ENCODE data around the gene MATCAP1.

MATCAP1 gene

DNA sequence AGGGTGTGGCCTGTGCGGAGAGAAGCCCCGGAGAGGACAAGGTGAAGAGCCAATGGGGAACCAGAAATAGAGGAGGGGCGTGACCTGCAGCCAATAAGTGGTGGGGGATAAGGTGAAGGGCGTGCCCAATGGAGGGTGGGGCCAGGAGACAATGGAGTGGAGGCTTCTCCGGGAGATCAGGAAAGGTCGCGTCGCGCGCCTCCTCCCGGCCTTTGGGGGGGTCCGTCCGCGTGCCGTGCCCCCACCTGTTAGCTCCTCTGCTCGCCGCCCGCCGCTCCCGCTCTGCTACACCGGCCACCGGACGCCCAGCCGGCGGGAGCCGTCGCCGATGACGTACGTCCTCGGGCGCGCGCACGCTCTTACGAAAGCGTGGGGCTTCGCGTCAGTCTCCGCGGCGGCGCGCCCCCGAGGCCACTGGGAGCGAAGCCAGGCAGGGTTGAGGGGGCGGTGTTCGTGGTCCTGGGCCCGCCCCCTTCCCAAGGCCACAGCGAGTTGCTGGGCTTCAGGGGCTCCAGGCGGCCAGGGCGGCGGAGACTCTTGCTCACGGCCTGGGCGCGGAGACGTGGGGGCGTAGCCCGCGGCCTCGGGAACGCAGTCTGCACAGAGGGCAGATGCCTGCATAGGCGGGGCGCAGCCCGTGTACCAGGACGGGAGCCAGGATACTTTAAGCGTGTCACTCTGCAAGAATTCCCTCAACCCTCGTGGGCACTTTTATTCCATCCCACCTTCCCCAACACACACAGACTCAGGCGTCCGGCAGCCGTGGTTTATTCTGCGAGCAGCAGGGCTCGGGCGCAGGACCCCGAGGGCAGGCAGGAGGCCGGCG, at the start of gene MATCAP1:
Gene MATCAP1 (minus strand): TSS at position 337 of the 826 bp plus-strand sequence. CDS start 3,353 bp downstream, outside the sequence.
- peak; percentile 98 for DNase-seq (ENCODE audit: low spot score)

DNA sequence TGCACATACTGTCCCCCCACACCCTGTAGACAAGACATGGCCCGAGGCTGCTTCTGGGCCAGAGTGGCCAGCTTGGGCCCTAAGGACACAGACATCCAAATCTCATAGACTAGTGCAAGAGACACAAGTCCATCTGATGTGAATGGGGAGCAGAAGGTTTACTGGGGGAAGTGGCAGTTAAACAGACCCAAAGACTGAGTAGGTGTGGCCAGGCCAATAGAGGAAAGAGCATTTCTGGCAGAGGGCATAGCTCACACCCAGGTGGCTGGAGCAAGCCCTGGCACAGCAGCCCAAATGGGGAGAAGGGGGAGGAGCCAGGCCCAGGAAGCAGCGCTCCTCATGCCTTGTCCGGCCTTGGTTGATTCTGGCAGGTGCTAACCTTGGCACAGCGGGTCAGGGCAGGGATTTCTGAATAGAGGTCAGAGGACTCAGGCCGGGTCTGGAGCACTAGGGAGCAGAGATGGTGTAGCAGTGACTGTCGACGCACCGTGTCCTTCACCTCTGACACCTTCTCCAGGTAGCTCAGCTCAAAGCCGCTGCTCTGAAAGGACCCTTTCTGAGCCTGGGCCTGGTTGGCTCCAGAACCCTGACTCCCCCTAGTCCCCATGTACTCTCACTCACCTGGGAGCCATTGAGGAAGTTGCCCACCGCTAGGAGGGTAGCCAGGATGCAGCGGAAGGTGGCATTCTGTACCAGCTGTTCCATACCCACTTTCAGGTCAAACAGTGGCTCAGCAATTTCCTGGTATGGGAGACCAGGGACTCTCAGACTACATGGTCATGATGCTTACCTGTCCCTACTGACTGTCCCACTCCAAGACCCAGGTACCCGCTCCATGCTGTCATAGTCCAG, 47.3 kb upstream of the MATCAP1 start:
- DNase-seq (ENCODE audit: low spot score), result no peak

DNA sequence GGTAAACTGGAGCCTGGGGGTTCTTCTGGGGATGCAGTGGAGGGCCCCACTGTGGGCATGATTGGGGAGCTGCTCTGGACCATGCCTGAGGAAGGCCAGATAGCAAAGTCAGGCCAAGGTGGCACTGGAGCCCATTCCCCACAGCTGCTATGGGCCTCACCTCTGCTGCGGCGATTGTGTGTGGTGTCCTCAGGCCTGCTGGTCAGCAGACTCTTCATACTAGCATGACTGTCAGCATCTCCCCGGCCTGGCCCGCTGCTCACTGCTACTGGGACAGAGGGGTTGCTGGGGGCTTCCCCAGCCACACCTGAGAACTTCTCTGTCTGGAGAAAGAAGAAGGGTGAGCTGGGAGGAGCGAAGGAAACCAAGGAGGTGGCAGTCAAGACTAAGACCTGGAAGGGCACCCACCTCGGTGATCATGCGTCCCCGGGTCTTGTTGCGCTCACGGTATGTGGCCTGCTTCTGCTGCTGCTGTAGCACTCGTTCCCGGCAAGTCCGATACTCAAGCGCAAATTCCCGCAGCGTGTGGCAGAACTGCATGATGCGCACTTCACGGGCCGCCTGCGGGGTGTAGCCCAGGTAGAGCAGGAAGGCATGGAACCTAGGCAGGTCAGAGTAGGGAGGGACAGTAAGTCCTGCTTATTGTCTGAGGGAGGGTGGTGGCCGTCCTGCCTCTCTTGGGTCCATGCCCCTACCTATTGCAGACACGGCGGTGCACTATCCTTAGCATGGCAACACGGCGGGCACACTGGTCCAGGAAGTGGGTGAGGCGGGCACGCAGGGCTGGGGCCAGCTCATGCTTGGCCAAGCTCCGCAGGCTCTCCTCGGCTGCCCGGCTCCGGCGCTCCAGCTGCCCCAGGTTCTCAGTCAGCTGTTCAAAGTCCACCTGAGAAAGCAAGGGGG, 46.4 kb upstream of the MATCAP1 start:
- no peak for DNase-seq (ENCODE audit: low spot score)

DNA sequence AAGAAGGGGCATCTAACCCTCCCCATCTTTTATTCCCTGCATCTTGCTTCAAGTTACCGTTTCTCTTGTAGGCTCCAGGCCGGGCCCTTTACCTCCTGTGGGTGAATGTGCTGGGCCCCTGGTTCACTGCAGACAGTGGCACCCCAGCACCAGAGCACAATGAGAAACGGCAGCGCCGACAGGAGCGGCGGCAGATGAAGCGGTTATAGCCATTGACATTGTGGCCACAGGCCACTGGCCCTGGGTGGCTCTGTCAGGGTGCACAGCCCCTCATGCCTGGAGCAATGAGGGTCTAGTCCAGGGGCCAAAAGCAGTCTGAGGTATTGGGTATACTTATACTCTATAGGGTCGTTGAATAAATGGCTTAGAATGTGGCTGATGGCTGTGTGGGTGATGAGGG, 45.1 kb upstream of the MATCAP1 start:
- no peak for DNase-seq (ENCODE audit: low spot score)

DNA sequence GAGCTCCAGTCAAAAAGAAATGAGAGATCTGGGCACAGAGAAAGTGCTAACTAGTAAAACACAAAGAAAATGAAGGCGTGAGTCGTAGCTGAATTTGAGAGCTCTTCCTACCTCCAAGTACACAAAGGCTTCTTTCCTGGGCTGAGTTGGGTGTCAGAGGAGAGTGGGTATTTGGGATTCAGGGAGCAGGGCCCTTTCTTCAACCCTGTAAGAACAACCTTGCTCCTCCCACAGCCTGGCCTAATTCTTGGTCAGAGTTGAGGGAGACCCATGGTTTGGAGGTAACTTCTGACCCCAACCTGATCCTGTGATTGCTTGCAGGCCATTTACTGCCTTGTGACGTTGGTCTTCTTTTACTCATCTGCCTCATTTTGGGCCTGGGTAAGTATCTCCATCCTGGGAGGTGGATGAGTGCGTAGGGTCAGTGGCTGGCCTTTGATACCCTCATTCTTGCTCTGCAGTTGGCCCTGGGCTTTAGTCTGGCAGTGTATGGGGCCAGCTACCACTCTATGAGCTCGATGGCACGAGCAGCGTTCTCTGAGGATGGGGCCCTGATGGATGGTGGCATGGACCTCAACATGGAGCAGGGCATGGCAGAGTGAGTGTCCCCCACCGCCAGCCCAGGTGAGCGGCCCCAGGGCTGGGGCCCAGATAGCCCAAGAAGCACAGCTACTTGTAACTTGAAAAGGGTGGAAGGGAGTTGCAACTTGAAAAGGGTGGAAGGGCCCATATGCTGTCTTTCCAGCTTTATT, 44.4 kb upstream of the MATCAP1 start:
- no peak for DNase-seq (ENCODE audit: low spot score)

DNA sequence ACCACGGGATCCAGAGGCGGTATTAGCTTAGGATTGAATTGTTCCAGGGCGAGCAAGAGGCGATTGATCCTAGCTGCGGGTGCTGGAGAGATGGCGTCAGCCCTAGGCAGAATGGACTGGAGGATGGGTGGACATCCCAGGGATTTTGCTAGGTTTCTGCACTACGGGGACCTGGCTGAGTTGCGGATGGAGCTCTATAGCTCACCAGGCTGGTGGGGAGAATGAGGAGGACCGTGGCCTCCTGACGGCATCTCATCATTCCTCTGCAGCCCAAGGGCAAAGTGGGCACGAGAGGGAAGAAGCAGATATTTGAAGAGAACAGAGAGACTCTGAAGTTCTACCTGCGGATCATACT, 43.8 kb upstream of the MATCAP1 start:
- no peak for DNase-seq (ENCODE audit: low spot score)

DNA sequence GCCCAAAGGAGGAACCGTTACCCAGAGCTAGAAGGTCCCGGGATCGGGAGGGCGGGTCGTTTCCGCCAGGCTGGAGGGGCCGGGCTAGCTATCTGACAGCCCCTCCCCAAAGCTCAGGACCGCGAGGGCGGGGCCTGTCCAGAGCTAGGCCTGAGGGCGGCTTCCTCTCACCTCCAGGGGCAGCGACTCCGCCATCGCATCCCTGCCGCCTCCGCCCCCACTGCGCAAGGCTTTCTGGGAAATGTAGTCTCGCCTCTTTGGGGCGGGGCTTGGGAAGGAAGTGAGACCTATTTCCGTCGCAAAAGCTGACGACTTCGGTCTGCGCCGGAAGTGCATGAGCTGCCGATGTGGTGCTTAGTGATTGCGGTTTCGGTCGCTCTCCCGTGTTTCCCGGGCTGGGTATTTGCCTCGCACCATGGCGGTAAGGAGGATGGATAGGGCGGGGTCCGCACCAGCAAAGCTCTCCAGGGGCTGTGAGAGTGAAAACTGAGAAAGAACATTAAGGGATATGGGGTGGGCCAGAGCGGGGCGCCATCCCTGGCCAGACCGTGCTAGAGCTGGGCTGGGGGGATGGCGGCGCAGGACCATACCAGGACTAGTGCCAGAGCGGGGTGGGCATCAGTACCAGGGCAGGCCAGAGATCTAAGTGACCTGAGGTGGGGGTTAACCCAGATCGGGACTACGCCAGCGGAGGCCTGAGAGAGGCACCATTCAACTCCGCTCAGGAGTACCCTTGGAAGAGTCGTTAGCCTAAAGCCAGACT, 43.2 kb upstream of the MATCAP1 start, which contains the start of gene TMEM208:
Gene TMEM208 (plus strand): TSS at position 327 of the 763 bp plus-strand sequence. CDS start 89 bp downstream, at position 416.
- peak; percentile 95 for DNase-seq (ENCODE audit: low spot score)

DNA sequence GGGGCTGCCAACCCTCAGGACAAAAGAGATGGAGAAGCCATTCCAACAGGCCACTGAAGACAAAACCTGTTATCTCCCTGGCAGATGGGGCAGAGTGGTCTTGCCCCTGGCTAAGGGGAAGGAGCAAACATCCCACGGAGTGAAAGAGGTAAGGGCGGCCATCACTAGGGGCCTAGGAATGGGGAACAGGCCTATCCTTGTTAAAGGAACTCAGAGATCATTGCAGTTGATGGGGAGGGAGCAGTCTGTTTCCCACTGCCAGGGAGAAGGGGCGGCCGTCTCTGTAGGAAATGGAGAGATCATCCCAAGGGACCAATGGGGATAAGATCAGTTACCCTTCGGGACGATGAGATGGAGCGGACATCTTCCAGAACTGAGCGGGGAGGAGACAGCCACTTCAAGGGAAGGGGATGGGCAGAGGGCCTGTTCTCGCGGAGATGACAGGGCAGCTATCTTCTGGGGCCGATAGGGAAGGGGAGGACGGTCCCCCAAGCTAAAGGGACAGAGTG, 42.6 kb upstream of the MATCAP1 start:
- no peak for DNase-seq (ENCODE audit: low spot score)

DNA sequence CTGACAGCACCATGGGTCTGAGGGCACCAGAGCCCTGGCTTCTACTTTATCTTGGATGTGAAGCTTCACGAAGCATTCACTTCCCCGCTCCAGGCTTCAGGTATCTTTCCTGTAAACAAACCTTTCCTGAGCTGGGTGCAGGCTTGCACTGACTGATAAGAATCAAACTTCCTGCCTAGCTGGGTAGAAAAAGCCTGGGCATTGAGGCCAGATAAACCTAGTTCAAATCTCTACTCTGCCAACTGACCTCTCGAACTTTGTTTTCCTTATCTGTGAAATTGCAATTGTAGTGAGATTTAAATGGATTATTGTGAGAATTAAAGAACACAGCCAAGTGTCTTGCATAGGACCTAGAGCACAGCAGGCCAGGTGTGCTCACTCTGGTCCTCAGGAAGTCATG, 40.2 kb upstream of the MATCAP1 start:
- no peak for DNase-seq (ENCODE audit: low spot score)

DNA sequence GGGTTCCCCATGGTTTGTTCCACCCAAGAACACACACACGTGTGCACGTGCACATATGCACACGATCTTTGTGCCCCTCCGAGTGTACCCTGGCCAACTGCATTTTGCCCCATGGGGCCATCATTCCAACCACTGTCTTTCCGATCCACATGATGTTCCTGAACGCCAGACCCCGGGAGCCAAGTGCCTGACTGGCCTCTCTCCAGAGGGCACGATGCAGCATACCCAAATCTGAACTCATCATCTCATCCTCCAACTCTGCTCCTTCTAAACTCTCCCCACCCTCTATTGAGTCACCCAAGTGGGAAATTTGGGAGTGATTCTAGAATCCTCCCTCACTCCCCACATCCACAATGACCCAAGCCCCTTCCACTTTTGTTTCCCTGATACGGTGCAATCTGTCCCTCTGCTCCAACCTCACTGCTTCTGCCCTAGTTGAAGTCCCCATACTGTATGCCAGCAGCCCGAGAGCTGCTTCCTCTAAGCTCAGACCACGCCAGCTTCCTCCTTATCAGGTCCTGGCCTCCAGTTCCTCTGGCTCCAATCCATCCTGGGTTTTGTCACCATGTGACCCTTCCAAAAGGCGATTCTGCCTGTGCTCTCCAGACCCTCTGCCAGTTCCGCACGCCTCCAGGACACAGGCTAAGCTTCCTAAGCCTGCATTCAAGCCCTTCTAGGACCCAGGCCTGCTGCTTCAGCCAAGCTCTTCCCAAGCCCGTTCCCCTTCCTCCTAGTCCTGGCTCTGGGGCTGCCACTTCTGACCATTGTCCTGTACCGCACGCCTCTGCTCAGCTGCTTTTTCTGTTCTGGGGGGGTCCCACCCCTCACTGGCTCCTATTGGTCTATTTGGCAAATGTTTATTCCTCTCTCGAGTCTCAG, 33.1 kb upstream of the MATCAP1 start:
- DNase-seq (ENCODE audit: low spot score), result peak; percentile 46

DNA sequence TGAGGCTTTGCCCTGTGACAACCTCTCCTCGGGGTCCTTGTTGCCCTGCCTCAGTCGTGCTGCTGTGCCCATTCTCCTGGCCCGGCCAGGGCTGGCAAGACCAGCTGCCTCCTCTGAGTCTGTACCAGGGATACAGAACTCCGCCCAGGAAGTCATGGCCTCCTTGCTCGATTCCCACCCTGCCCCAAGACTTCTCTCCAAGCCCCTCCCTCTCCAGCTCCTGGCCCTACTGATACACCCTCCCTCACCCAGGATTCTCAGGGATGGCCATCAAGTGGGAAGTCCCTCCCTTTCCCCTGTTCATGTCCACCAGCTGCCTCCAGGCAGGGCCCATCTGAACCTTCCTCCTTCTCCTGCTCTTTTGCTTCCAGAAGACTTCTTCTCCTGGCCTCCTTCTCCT, 31.9 kb upstream of the MATCAP1 start:
- DNase-seq (ENCODE audit: low spot score), result no peak

DNA sequence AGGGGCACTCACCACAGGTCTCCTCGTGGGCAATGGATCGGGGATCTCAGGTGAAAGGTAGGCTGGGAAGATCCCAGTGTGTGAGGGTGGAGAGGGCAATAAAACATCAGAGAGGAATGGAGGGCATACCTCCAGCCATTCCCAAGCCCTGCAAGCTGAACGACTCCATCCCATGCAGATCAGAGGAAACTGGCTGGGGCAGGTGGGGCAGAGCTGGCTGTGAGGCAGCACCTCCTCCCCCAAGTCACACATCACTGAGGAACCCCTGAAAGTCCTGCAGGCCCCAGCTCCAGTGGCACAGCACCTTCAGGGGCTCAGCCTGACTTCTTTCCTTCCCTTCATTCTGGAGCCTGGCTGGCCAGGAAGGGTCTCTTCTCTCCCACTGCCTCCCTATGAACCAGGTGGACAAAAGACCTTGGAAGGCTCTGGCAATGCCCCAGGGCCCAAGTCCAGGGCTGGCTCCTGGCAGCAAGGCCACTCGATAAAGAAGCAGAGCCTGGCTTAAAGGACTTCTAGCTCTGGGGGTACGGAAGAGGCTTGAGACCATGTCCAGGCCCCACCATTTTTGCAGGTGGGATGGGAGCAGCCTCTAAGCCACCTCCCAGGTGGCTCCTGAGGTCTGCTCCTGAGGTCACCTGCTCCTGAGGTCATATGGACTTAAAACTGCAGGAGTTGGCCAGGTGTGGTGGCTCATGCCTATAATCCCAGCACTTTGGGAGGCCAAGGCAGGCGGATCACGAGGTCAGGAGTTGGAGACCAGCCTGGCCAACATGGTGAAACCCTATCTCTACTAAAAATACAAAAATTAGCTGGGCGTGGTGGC, 29.6 kb upstream of the MATCAP1 start:
- DNase-seq (ENCODE audit: low spot score), result no peak

DNA sequence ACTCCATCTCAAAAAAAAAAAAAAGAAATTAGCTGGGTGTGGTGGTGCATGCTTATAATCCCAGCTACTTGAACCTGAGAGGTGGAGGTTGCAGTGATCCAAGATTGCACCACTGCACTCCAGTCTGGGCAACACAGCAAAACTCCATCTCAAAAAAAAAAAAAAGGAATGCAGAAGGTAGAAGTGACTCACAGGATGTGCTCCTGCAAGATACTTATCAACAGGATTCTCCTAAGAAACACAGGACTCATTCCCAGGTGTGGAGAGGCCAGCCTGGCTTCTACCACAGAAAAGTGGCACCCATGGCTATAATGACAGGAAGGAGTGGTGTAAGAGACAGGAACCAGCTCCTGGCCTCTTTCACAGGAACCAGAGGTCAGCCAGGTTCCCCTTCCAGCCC, 29.0 kb upstream of the MATCAP1 start:
- no peak for DNase-seq (ENCODE audit: low spot score)

DNA sequence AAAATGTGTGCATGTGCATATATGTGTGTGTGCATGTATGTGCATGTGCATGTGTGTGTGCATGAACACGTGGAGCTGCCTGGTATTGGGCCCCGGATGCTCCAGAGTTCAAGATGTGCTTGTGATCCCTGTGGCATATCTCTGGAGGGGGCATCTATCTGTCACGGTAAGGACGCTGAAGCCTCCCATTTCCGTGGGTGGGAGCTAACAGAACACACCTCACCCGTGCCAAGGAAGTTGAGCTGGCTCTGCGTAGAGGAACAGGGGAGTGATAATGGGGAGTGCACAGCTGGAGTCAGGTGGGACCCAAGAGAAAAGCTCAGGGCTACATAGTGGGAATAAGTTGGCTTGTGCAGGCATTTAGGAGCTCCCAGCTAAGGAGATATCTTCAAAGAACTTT, 27.9 kb upstream of the MATCAP1 start:
- no peak for DNase-seq (ENCODE audit: low spot score)

DNA sequence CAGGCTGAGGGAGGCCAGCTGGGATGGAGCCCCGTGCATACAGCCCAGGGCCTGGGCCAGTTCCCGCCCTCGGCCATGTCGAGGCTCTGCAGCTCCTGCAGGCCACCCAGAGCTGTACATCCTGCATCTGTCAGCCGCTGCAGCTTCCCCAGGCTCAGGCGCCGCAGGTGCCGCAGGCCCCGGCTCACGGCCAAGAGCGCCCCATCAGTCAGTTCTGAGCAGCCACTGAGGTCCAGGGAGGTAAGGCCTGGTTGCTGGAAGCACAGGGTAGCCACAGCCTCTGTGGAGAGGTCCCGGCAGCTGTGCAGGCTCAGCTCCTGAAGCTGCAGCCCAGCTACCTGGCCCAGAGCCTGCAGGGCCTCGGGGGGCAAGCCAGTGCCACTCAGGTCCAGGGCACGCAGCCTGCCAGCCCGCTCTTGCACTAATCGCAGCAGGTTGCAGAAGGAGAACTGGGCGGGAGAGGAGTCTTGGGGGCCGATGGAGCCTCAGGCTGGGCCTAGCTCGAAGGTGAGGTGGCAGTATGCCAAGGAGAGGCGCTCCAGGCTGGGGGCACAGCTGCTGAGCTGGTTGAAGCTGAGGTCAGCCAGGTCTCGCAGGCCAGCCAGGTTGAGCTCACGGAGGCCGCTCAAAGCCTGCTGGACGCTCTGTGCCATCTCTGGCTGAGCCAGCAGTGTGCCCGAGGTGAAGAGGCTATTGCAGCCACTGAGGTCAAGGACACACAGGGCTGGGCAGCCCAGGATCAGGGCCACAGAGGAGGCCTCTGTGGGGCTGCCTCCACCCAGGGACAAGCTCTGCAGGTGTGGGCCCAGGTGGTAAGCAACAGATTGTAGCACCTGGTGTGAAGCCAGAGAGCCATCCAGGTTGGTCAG, 26.5 kb upstream of the MATCAP1 start:
- DNase-seq (ENCODE audit: low spot score), result no peak

DNA sequence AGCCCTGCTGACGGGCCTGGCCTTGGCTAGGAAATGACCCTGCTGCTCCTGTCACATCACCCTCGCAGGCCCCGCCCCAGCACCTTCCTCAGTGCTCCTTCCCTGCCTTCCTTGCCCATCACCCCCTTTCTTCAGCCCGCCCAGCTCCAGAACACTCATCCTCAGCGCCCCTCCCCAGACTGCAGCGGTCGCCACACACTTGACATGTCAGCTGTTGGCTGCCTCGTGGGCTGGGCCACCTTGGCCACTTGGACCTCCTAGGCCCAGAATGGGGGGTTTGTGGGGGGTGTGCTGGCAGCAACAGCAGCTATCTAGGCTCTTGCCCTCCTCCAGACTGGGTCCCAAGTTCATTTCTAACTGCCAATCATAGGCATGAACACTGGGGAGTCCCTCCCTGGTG, 25.8 kb upstream of the MATCAP1 start:
- no peak for DNase-seq (ENCODE audit: low spot score)

DNA sequence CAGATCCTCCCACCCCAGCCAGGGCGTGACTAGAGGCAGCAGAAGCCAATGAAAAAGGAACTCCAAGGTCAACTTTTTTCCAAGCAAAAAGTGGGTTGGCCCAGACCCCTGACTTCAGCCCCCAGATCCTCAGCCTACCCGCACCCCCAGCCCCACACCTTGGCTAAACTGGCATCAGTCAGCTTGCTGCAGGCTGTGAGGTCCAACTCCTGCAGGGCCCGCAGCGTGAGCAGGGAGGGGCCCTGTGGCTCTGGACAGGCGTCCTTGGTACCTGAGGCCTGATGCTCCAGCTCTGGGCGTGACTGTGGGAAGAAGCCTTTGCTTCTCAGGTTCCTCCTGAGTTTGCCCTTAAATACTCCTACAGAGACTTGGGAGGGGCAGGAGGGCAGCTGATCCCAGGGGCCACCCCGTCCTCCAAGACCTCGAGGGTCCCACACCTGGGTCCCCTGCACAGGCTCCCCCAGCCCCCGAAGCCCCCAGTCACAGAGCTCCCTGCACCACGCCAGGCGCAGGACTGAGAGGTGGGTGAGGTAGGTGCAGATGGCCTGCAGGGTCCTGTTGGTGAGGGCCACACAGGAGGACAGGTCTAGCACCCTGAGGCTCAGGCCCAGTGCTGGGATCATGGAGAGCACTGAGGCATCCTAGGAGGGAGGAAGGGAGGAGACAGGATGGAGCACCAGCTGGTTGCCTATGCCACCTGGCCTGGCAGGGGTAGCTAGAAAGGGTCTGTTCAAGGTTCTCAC, 24.6 kb upstream of the MATCAP1 start:
- no peak for DNase-seq (ENCODE audit: low spot score)

Measured in kidney capillary endothelial cell (primary cell).